ENCODE measurements around the gene KIF4A.

Gene KIF4A

GRCh38 chrX:70434352-70434866, 144.5 kb downstream of the KIF4A start:
- peak overlapping the region; percentile 64 for H3K4me3 ChIP-seq (ENCODE audit: low read depth, low read length)
- TF ChIP-seq, protein P1, sequence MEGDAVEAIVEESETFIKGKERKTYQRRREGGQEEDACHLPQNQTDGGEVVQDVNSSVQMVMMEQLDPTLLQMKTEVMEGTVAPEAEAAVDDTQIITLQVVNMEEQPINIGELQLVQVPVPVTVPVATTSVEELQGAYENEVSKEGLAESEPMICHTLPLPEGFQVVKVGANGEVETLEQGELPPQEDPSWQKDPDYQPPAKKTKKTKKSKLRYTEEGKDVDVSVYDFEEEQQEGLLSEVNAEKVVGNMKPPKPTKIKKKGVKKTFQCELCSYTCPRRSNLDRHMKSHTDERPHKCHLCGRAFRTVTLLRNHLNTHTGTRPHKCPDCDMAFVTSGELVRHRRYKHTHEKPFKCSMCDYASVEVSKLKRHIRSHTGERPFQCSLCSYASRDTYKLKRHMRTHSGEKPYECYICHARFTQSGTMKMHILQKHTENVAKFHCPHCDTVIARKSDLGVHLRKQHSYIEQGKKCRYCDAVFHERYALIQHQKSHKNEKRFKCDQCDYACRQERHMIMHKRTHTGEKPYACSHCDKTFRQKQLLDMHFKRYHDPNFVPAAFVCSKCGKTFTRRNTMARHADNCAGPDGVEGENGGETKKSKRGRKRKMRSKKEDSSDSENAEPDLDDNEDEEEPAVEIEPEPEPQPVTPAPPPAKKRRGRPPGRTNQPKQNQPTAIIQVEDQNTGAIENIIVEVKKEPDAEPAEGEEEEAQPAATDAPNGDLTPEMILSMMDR (IDR thresholded peaks at IDR 0.05; ENCODE audit: low read depth, low read length), result no peak

GRCh38 chrX:70434914-70435586, 145.1 kb downstream of the KIF4A start:
- H3K4me3 ChIP-seq (ENCODE audit: low read depth, low read length), result peak overlapping the region; percentile 64
- TF ChIP-seq, protein P1 (IDR thresholded peaks at IDR 0.05; ENCODE audit: low read depth, low read length), result no peak

GRCh38 chrX:70436343-70436742, 146.4 kb downstream of the KIF4A start:
- TF ChIP-seq, protein P1 (IDR thresholded peaks at IDR 0.05; ENCODE audit: low read depth, low read length), result no peak
- H3K4me3 ChIP-seq (ENCODE audit: low read depth, low read length), result no peak overlapping the region

- TF ChIP-seq, protein P1 (IDR thresholded peaks at IDR 0.05; ENCODE audit: low read depth, low read length), result no peak
- H3K4me3 ChIP-seq (ENCODE audit: low read depth, low read length), result no peak overlapping the region
Observed at GRCh38 chrX:70437011-70437410, 147.1 kb downstream of the KIF4A start.

- TF ChIP-seq, protein P1 (IDR thresholded peaks at IDR 0.05; ENCODE audit: low read depth, low read length), result no peak
- no peak overlapping the region for H3K4me3 ChIP-seq (ENCODE audit: low read depth, low read length)
Observed at GRCh38 chrX:70437921-70438665, 148.2 kb downstream of the KIF4A start.

DNA sequence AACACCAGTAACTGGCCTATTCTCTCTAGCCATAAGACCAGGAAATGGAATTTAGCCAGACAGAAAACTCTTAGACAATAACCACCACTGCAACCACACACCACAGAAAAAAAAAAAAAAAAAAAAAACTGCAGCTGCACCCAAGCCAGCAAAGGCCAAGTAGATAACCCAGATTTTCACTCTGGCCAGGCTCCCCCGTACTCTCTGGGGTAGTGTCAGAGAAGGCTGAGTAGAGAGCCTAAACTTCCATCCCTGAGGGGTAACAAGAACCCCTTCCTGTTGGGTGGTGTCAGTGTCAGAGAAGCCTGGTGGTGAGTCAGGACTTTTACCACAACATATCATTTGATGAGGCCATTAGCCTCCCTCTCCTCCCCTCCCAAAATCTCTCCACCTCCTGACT, 149.1 kb downstream of the KIF4A start:
- no peak overlapping the region for H3K4me3 ChIP-seq (ENCODE audit: low read depth, low read length)
- TF ChIP-seq, protein P1 (IDR thresholded peaks at IDR 0.05; ENCODE audit: low read depth, low read length), result no peak

GRCh38 chrX:70442224-70442623, 152.3 kb downstream of the KIF4A start:
- TF ChIP-seq, protein P1 (IDR thresholded peaks at IDR 0.05; ENCODE audit: low read depth, low read length), result no peak
- no peak overlapping the region for H3K4me3 ChIP-seq (ENCODE audit: low read depth, low read length)

Measured in WI38 (cell line).